Transverse colon (tissue), 4 donors: ENCODE data around the gene RPTOR.

ENCODE experiments used
- CTCF ChIP-seq, 5 experiments: fragments of 200-600 bp in 3 of 5; fragments of 450-650 bp in 2 of 5; sonication (generic) in 3 of 5; IDR thresholded peaks; 1 replicate in 2 of 5; 2 replicates in 3 of 5; pipeline ENCODE4 v1.5.1; 2016 to 2017; ENCODE audit warnings: antibody characterized with exemption in 5 of 5, inconsistent platforms in 3 of 5, mild to moderate bottlenecking in 2 of 5, moderate library complexity in 1 of 5
- EP300 ChIP-seq: sonication (generic); formaldehyde crosslinking; IDR thresholded peaks from one replicate; pipeline ENCODE4 v1.6.1; 2017; ENCODE audit warnings: antibody characterized with exemption, low read depth
- POLR2AphosphoS5 ChIP-seq, 3 donors: sonication (generic); formaldehyde crosslinking; IDR thresholded peaks; one replicate each; pipeline ENCODE4 v1.6.1; 2016; ENCODE audit warnings: antibody characterized with exemption in 3 of 3

- no peak for TF ChIP-seq CTCF (IDR thresholded peaks at IDR 0.05)
- no peak for TF ChIP-seq POLR2AphosphoS5 (IDR thresholded peaks at IDR 0.05)
- no peak for TF ChIP-seq EP300
Observed at GRCh38 chr17:81000334-81000630, 455.6 kb downstream of the RPTOR start.
